Measurements from ENCODE around the gene SLC13A5.

DNA sequence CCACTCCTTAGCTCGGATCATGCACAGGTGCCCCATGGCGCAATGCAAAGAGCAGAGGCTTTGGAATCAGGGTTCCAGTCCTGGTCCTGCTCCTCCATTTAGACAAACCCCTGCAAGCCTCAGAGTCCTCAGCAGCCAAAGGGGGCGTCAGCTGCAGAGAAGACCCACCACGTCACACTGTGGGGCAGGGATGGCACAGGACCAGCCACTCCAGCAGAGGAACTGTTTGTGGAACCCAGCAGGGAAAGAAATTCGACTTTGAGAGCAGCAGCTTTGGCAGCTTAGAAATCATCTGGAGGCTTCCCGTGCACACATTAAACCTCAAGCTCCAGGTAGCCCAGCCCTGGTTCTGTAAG is 36.4 kb downstream of the SLC13A5 start:
- TF ChIP-seq POLR2A (IDR thresholded peaks at IDR 0.05), result no peak
- TF ChIP-seq, protein P1, sequence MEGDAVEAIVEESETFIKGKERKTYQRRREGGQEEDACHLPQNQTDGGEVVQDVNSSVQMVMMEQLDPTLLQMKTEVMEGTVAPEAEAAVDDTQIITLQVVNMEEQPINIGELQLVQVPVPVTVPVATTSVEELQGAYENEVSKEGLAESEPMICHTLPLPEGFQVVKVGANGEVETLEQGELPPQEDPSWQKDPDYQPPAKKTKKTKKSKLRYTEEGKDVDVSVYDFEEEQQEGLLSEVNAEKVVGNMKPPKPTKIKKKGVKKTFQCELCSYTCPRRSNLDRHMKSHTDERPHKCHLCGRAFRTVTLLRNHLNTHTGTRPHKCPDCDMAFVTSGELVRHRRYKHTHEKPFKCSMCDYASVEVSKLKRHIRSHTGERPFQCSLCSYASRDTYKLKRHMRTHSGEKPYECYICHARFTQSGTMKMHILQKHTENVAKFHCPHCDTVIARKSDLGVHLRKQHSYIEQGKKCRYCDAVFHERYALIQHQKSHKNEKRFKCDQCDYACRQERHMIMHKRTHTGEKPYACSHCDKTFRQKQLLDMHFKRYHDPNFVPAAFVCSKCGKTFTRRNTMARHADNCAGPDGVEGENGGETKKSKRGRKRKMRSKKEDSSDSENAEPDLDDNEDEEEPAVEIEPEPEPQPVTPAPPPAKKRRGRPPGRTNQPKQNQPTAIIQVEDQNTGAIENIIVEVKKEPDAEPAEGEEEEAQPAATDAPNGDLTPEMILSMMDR (IDR thresholded peaks at IDR 0.05), result no peak
